Measurements from ENCODE around the gene STX8. TPM values are rescaled to one million over a fixed set of nuclear protein-coding genes. Genes with fewer than 3 reads are reported as not detected.
"Not testable (repeated sequence)": the region's sequence is repeated elsewhere in the genome, so short reads cannot be mapped to it uniquely, and the experiment has no call there.

Gene STX8
- total RNA-seq, 1 experiment from 2014 or later, result 54.8 TPM

DNA sequence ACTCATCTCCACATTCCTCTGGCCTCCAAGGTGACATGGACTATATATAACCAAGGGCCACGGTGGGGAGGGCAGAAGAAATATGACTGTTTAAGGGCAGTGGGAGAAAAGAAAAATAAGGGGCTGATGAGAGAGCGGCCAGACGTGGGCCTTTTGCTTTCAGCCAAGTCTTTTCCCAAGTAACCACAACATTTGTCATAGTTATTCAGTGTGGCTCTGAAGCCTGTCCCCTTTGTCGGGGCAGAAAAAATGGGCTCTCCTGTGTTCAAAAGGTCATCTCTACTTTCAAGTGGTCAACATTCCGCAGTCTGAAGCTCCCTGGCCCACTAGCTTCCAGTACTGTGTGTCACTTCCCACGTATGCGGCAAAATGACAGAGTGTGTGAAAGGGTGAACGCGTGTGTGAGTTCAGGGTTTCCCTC, 308.9 kb downstream of the STX8 start:
- no peak for DNase-seq (ENCODE audit: low read depth)

DNA sequence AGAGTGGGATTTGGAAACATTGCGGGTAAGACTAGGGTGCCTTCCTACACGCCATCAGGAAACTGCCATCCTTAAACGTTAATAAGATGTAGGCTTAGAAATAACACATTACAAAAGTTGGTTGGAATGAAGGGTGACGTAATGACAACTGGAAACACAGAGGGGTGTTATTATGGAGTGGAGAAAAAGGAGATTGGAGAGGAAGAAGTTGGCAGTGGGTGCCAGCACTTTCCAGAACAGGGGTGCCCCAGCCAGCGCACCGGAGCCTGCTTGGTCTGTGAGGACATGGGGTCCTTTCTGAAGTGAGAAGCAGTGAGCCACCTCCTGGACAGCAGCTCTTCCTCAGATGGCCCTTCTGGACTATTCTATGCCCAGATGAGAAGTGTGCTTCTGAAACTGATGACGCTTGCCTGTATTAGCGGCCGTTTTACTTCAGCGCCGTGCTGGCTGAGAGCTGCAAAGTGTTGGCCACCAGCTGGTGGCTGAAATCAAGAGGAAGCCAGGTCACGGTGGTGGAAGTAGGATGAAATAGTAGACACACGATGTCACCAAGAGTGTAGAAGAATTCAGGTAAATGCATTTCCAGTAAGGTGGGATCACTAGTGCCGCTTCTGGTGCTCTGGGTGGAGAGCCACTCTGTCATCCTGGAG, 309.5 kb downstream of the STX8 start:
- DNase-seq (ENCODE audit: low read depth), result no peak

DNA sequence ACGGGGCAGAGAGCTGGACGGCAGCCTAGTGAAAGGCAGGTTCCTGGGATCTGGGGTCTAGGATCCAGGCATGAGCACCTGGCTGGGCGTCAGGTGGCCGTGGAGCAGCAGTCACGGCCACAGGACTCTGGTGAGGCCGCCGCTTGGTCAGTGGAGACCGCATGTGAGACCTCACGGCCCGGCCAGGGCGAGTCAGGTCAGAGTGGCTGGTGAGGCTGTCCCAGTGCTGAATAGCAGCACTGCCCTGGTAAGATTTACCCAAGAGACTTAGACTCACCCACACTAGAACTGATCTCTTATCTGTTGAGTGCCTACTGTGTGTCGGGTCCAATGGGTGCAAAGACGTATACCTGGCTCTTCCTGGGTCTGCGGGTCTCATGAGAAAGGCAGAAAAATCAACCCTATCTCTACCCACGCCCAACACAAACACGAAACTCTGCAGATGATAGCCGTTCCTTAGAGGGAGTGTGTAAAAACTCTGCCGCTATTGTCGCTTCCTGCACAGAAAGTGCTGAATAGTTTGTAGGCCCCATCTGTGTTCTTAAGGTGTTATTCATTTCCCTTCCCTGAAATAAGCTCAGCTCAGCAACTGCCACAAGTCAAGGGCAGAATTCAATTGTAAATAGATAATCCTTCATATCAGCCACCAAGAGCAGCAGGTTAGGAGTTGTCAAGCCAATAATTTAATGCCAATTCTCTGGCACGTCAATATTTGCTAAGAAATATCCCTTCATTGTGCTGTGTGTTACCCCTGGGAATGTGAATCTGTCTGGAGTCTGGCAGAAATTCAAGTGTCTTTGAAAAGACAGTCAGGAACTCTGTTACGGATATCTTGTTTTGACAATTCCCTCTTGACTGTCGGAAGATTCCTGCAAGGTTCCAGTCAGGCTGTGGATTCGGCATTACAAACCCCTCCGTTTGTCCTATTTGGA, 314.3 kb downstream of the STX8 start:
- no peak for DNase-seq (ENCODE audit: low read depth)

DNA sequence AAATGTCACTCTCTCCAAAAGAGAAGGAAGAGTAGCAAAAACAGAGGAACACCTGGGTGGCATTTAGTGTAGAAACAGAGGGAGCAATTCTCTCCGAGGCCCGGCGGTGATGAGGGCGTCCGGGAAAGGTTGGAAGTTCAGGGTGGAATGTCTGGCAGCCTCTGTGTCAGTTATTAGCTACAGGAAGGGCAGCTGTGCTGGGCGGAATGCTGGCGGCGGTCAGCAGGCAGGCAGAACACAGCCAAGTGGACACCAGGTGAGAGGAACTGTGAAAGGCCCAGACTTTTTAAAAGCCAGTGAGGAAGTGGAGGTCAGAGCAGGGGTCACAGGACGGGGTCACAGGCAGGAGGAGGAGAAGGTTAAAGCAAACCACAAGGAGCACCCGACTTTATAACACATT, 316.2 kb downstream of the STX8 start:
- DNase-seq (ENCODE audit: low read depth), result no peak

DNA sequence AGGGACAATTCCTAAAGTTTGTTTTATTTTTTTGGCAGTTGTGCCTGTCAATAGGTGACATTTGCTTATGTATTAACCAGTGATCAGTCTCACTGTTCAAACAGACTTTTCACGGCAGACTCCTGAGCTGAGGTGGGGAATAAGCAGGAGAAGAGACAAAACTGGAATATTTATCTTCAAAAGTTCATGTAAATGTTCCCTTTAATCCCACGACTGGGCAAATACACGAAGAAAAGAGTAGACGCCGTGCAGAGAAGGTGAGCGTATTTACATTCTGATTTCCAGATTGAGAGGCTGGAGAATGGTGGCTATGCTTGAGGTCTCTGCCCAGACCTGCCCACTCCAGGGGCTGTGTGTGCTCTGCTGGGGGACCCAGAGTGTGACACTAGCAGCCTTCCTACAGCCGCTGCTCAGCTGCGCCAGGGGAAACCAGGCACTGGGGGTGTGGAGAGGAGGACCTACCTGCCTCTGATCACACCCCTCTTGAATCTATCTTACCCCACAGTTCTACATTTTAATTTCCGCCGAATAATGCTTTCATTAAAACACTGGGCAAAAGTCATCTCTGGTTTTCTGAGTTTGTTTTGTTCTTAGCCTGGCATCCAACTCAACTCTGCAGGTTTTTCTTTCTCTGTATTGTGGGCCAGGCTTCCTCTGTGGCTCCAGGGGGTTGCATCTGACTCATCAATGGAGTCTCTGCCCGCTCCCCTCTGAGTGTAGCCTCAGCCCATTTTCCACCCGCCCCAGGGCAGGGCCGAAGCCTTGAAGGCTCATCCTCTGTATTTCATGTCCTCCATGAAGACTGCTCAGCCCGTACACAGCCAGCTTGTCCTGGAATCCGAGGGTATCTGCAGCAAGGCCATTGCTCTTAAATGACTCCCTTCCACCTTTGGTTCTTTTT, 317.3 kb downstream of the STX8 start:
- DNase-seq (ENCODE audit: low read depth), result no peak

DNA sequence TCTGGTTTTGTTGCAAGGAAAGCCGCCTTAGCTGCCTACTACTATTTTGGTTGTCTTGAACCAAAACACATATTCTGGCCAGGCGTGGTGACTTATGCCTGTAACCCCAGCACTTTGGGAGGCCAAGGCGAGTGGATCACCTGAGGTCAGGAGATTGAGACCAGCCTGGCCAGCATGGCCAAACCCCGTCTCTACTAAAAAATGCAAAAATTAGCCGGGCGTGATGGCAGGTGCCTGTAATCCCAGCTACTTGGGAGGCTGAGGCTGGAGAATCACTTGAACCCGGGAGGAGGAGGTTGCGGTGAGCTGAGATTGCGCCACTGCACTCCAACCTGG, 318.0 kb downstream of the STX8 start:
- DNase-seq (ENCODE audit: low read depth), result not testable (repeated sequence)

DNA sequence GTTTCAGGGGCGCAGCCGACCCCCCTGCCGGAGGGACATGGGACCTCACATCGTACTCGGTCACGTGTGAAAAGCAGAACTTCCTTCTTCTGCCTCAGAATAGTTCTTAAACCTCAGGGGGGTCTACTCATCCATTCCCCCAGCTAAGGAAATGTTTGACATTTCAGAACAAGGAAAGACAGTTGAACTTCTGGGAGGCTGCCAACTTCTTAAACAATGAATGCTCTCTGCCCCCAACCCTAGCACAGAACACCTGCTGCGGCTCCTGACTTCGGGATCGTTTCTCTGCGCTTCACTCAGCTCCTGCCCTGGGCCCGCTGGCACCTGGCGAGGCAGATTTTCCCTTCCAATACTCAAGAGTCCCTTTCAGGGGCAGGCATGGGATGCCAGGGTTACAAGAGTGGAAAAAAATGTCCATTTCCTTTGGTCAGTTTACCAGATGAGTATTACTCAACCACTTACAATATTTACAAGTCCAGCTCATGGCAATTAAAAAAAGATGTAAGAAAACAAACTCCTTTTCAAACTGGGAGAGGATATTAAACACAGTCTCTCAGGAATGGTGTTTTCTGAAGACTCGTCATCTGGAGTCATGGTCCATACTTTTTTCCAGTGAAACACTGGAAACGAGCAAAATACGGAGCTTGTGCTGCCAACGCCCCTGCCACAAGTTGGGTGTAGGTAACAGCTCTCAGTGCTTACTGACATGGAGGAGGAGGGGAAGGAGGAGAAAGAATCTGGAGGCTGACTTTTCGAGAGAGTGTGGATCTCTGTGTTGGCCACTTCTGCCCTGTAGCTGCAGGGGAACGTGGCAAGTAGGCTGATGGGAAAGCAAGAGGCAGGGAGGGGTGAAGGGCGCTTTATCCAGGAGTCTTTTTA, 318.6 kb downstream of the STX8 start:
- DNase-seq (ENCODE audit: low read depth), result no peak

DNA sequence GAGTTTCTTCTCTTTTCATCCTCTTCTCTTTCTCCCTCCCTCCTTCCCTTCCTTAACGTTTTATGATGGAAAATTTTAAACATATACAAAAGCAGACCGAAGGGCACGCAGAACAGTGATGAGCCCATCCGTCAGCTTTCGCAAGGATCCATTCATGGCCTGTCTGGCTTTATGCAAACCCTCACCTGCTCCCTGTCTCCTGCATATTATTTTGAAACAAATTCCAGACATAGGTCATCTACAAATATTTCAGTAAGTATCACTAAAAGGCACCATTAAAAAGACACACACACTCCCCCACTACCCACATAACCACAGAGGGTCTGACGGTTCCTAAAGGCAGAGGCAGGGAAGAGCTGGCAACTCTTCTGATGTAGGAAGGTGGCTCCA, 319.3 kb downstream of the STX8 start:
- no peak for DNase-seq (ENCODE audit: low read depth)

DNA sequence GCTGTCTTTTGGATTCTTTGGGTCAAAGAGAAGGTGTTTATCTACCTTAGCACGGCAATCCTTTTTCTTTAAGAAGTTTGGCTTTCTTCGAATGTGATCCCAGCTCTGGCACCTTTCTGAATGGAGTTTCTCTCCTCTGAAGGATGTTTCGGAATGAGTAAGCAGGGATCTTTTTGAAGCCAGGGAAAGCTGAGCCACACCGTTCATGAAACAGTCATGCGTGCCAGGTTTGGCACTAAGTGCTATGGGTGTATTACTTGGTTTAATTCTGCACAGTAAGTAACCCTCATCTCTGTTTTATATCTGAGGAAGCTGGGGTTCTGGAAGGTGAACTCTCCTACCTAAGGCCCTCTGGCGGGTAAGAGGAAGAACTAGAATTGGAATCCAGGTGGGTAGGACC, 319.8 kb downstream of the STX8 start:
- no peak for DNase-seq (ENCODE audit: low read depth)

DNA sequence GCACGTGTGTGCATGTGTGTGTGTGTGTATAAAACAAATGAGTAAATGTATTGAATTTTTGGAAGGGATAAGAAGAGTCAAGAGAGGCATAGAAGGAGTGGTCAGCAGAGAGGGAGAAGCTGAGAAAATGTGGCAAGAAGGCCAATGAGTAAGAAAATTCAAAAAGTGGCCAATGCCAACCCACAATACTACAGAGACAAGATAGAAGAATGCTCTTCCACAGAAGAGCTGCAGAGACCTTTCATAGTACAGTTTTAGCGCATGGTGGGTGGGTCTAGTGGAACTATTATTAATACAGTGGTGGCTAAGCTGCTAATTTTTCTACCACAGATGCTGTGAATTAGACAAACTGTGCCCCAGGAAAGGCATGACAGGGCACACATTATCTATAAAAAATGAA, 320.8 kb downstream of the STX8 start:
- DNase-seq (ENCODE audit: low read depth), result no peak

DNA sequence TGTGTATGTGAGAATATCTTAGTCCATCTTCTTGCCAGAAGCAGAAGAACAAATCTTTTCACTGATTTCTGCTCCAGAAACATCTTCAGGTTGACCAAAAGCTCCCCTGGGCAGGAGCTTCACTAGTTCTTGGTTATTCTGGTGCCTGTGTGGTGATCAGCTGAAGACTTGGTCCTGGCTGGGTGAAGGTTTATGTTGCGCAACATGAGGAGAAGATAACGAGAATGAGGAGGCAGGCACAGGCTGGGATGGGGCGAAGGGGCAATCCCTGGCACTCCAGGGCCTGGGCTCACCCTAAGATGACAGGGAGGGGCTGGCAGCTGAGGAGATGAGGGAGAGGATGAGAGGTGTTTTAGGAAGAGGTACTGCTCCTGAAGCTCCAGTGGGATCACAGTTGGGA, 322.3 kb downstream of the STX8 start:
- no peak for DNase-seq (ENCODE audit: low read depth)

DNA sequence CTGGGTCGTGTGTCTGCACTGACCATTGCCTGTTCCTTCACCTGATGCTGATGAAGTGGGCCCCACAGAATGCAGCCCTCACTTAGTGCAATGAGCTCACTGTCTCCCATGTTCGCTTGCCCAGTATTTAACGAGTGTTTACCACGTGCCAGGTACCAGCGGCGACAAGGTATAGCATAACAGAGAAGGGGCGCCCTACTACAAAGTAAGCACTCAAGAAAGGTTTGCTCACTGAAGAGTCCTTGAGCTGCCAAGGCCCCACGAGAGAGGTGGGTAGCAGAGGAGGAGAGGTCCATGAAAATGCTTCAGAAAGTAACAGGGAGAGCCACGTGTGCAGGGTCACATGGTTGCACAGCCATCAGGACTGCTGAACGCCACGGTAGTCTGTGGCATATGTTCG, 324.3 kb downstream of the STX8 start:
- DNase-seq (ENCODE audit: low read depth), result no peak

DNA sequence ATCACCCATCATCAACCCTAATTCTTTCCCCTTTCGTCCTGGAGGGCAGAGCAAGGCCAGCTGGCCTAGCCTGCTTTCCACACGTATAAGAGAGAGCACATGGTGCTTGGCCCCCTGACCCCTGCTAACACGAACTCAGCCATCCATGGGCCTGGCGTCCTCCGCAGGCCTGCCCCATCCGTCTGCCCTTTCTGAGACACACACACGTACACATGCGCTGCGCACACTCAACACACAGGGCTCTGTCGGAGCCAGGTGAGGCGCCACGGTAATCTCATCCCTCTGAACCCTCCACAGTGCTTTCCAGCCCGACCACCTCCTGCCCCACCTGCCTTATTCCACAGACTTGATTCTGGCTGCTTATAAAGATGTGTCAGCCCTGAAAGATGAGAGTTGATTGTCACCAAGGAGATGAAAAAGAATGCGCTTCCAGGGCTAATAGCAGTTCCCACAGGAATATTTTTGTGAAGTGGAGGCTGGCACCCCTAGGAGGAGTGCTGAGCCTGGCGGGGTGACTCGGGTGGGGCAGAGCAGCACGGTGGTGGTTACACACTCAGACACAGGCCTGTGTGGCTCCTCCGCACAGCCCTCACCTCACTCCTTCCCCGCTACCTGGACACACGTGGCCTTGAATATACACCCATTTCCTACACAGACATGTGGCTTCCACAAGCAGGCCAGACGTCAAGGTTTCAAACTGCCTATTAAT, 326.2 kb downstream of the STX8 start:
- no peak for DNase-seq (ENCODE audit: low read depth)

DNA sequence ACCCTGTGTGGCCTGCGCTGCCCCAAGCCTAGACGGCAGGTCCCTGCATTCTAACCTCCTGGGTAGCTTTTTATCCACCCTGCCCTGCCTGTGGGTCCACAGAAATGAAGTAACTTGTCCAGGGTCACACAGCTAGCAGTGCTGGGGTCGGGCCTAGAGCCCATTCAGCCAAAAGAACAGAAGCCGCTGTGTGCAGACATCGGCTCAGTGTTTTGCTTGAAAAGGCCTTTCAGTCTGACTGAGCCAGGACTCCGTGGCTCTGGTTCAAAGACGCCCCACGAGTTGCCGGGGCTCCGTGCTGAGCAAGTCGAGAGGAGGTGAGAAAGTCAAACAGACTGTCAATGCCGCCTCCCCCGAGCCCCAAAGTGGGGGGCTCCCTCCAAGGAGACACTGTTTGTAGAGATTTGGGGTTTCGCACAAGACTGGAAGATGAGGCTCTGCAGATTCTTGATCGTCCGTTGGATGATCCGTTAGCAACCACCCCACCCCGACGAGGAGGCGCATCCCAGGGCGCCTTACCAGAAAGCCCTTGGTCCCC, 328.1 kb downstream of the STX8 start:
- DNase-seq (ENCODE audit: low read depth), result no peak

DNA sequence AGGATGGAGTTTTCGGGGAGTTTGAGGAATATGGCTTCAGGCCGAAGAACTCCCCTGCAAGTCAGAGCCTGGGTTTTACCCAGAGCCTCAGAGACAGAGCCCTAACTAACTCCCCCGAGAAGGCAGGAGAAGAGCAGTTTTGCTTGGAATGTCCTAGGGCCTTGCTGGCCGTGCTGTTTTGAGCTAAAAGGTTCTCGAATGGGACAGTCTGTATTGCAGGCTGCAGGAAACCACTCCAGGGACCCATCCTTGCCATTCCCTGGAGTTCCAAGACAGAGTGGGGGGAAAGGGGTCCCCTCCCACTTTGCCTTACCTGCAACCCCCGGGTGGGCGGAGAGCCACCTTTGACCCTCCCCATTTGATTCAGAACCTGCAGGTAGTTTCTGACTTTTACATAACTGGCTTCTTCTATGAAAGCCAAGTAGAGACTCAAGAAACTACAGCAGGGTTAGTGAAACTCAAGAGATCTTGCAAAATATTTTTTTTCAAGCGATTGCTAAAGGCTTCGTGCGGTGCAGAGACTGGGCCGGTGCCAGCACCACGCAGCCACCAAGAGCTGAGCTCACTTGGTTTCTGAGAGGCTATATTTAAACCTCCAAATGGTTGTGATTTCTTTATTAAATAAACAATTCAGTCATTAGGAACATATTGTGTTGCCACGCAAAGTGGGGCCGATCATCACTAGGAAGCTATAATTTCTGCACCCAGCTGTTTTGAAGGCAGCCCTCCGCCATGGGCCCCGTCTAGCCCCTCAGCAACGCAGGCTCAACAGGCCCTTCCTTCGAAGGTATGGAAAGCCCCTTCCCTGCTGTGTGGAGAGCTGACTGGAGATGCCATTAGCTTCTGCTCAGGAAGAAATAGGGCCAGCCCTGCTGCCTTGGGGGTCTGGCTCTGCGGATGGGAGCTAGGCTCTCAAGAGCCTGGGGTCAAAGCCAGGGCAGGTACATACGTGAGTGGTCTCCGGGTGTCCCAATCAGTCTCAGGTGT, 331.3 kb downstream of the STX8 start:
- DNase-seq (ENCODE audit: low read depth), result no peak

DNA sequence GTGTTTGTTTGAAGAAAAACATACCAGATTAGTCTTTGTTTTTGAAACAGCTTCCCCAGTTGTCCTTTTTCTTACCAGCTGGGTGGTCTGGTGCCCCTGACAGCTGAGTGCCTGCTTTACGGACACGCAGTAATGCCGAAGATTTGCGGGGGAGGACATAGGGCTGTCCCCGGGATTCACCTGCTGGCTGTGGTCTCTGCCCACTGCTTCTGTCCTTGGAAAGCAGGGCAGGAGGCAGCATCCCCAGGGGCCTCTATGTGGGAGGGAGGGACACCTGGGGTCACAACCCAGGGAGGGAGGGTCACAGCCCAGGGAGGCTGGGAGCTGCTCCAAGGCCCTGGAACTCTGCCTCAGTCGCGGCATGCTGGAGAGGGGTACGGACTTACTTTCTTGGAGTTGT, 332.6 kb downstream of the STX8 start:
- DNase-seq (ENCODE audit: low read depth), result no peak

DNA sequence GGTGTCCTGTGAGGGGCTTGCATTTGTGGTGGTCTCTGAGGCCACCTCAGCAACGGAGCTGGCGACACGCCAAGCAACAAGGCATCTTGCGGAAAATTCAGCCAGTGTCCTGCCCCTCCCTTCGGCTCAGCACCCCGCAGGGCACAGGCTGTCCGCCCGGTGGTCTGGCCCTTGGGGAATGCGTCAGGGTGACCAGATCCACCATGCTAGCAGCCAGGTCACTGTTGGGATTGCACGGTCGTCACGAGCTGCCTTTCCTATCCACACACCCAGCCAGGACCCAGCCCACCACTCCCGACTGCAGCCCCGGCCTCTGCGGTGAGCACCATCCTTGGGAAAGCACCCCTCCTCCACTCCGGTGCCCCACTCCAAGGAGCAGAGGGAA, 333.1 kb downstream of the STX8 start:
- DNase-seq (ENCODE audit: low read depth), result no peak

DNA sequence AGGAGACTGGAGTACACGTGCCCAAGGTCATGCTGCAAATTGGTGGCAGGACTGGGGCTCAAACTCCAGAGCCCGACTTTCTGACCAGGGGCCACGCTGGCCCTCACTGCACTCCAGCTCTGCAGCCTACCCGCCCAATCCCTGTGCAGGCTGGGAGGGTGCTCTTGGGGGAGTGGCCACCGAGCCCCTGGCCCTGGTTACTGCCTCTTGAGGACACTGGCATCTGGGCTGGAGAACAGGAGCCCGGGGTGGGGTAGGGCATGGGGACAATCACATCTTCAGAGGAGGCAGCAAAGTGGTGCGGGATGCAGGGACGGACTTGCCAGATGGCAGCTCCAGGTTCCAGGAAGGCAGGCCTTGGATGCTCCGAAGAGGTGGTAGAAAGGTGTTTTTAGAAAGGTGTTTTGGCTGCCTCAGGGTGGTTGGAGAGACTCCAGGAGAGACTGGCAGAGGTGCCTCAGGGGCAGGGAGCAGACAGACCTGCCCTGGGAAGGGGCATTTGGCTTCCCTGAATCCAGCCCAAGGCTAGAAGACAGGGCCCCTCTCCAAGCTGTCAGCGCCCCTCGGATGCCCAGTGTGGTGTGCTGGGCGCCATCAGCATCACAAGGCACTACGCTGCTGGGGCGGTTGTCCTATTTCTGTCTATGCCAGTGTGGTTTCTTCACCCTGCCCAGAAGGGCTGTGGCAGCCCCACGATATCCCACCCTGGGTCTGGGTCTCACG, 333.7 kb downstream of the STX8 start:
- no peak for DNase-seq (ENCODE audit: low read depth)

DNA sequence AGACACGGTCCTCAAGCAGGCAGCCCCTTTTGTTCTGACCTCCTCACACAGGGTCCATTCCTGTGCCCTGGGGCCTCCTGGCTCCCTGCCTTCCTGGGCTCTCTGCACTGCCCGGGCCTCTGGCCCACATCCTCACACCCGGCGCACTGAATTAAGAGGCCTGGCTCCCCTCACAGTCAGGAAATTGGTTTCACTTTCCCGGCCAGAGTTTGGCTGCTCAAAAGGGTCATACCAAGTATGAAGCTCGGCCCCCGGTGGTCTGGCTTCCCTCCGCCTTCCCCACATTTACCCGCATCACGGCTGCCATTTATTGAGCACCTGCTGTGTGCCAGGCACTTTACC, 334.3 kb downstream of the STX8 start:
- no peak for DNase-seq (ENCODE audit: low read depth)
